ENCODE measurements around the gene NSMCE1.
A peak's percentile ranks its signal among the peaks of the same experiment; 100 is the strongest.

NSMCE1 gene
- 30.8 to 36.7 reads per million in 2 donors for total RNA-seq

GRCh38 chr16:27268376-27269299 is at the start of gene NSMCE1:
Gene NSMCE1 (minus strand): TSS chr16:27268772. CDS start chr16:27257570, 11,202 bp downstream.
- DNase-seq, result peak; percentile 89

- DNase-seq, result no peak
Observed at GRCh38 chr16:27317738-27318391, 49.3 kb upstream of the NSMCE1 start.

- DNase-seq, result no peak
Observed at GRCh38 chr16:27317320-27317719, 48.7 kb upstream of the NSMCE1 start.

- no peak for DNase-seq
Observed at GRCh38 chr16:27316038-27316680, 47.6 kb upstream of the NSMCE1 start.

GRCh38 chr16:27315333-27316037 is 46.9 kb upstream of the NSMCE1 start:
- no peak for DNase-seq

GRCh38 chr16:27314986-27315332 is 46.4 kb upstream of the NSMCE1 start:
- no peak for DNase-seq

- no peak for DNase-seq
Observed at GRCh38 chr16:27314161-27314723, 45.7 kb upstream of the NSMCE1 start.

GRCh38 chr16:27313422-27314160 is 45.0 kb upstream of the NSMCE1 start, which contains the start of gene IL4R:
Gene IL4R (plus strand): TSS chr16:27313974. CDS start chr16:27340204, 26,230 bp downstream.
- DNase-seq, result peak; percentile 56

GRCh38 chr16:27312580-27313421 is 44.2 kb upstream of the NSMCE1 start:
- no peak for DNase-seq

- no peak for DNase-seq
Observed at GRCh38 chr16:27311897-27312303, 43.3 kb upstream of the NSMCE1 start.

GRCh38 chr16:27311448-27311830 is 42.9 kb upstream of the NSMCE1 start:
- no peak for DNase-seq

GRCh38 chr16:27310576-27311447 is 42.2 kb upstream of the NSMCE1 start:
- DNase-seq, result no peak

- no peak for DNase-seq
Observed at GRCh38 chr16:27308792-27309191, 40.2 kb upstream of the NSMCE1 start.

- DNase-seq, result no peak
Observed at GRCh38 chr16:27305839-27306442, 37.4 kb upstream of the NSMCE1 start.

- DNase-seq, result no peak
Observed at GRCh38 chr16:27304881-27305745, 36.5 kb upstream of the NSMCE1 start.

GRCh38 chr16:27304102-27304501 is 35.5 kb upstream of the NSMCE1 start:
- DNase-seq, result no peak

- DNase-seq, result no peak
Observed at GRCh38 chr16:27303256-27304100, 34.9 kb upstream of the NSMCE1 start.

Data from activated gamma-delta T cell (primary cell).